ENCODE results near the gene SEC24B. TPM values are rescaled to one million over a fixed set of nuclear protein-coding genes. Genes with fewer than 3 reads are reported as not detected.
A peak's percentile ranks its signal among the peaks of the same experiment; 100 is the strongest.

The SEC24B gene
- total RNA-seq, 1 donor from 2014 or later: 36.1 TPM

DNA sequence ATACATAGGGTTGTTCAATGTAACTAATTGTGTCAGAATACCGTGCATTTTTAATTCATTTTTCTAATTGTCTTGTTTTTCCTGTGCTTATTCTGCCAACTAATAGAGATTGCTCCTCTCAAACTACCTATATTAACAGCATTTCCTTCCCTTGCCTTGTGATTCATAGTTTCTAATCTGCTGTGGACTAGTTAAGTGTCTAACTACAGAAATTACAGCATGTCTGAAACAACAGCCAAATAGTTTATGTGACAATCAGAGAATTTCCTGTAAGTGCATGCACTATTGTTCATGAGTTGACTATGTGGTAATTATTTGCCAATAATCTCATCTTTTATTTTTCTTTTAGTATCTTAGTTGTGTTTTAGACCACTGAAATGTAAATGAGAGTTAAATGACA is 4.1 kb upstream of the SEC24B start:
- no peak overlapping the region for H3K27ac Mint-ChIP-seq
- H3K27me3 Mint-ChIP-seq: no peaks in the 10 kb centered on the region
- DNase-seq (no peak), ATAC-seq (ENCODE audit: low read depth) (no peak)
- no peak overlapping the region for H3K4me3 Mint-ChIP-seq
- POLR2A ChIA-PET: no interaction called here
- intact Hi-C loops (cut with micrococcal nuclease): no loop called here
- CTCF ChIA-PET: no interaction called here
- no peaks in the 10 kb centered on the region for H3K9me3 Mint-ChIP-seq
- TF ChIP-seq, protein P1, sequence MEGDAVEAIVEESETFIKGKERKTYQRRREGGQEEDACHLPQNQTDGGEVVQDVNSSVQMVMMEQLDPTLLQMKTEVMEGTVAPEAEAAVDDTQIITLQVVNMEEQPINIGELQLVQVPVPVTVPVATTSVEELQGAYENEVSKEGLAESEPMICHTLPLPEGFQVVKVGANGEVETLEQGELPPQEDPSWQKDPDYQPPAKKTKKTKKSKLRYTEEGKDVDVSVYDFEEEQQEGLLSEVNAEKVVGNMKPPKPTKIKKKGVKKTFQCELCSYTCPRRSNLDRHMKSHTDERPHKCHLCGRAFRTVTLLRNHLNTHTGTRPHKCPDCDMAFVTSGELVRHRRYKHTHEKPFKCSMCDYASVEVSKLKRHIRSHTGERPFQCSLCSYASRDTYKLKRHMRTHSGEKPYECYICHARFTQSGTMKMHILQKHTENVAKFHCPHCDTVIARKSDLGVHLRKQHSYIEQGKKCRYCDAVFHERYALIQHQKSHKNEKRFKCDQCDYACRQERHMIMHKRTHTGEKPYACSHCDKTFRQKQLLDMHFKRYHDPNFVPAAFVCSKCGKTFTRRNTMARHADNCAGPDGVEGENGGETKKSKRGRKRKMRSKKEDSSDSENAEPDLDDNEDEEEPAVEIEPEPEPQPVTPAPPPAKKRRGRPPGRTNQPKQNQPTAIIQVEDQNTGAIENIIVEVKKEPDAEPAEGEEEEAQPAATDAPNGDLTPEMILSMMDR (IDR thresholded peaks at IDR 0.05): no peak
- H3K4me1 Mint-ChIP-seq: peaks cover 10% of the 10 kb centered on the region
- peaks cover 3% of the 10 kb centered on the region for H3K36me3 Mint-ChIP-seq (ENCODE audit: low read depth)

DNA sequence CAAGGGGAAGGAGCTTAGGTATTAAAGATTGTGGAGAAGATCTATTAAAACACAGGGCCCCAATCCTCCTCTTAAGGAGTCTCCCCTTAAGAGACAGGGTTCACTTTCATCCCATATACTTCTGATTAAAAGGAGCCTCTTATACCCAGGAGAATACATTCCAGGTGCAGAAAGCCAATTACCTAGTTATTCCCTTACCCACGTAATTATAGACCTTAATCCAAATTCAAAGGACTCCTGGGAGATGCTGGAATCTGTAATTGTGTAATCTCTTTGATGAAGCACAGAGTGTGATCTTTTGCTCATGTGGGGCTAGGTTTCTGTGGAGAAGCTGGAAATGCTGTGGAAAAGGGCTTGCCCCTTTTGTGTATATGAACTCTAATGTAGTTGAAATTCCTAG is 1.4 kb upstream of the SEC24B start:
- Mint-ChIP-seq H3K9me3 (no peaks in the 10 kb centered on the region), H3K36me3 (ENCODE audit: low read depth) (peaks cover 5% of the 10 kb centered on the region), H3K4me1 (peaks cover 35% of the 10 kb centered on the region), H3K27me3 (no peaks in the 10 kb centered on the region), H3K4me3 (peak overlapping the region; percentile 79), H3K27ac (peak overlapping the region; percentile 11)
- intact Hi-C loops (cut with micrococcal nuclease): loop anchor here (2.0 to 5.0 kb wide), 5 partner anchors 47 to 1500 kb away; partner anchors contain the start of genes CASP6, CYP2U1 and RPL34
- TF ChIP-seq, protein P1 (IDR thresholded peaks at IDR 0.05): no peak
- ATAC-seq (ENCODE audit: low read depth): no peak
- DNase-seq: no peak
- POLR2A ChIA-PET: interaction anchor here (0.6 to 3.7 kb wide), 3 partner anchors 101 to 271 kb away, joined by 3 to 41 read pairs (median 7); partner anchors contain the start of genes CASP6 and MCUB
- CTCF ChIA-PET: interaction anchor here (0.9 to 1.5 kb wide), 2 partner anchors 87 to 546 kb away, joined by 3 to 6 read pairs; no protein-coding TSS in a partner anchor

DNA sequence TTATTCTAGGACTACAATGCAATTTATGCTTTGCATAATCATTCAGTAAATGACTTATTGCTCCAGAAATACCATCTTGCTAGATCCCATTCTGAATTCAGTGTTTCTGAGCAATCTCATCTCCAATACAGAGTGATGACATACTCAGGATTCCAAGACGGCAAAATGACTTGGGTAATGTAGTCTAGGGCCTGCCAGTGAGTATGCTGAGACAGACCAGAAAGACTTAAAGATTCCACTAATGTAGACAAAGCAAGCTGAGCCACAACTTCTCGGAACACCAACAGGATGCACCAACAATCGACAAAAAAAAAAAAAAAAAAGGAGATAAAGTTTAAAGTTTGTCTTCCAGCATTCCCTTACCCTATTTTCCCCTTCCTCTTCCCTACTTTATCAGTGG is 919 bp upstream of the SEC24B start:
- Mint-ChIP-seq H3K27me3 (no peaks in the 10 kb centered on the region), H3K27ac (peak overlapping the region; percentile 79), H3K4me1 (peaks cover 39% of the 10 kb centered on the region), H3K36me3 (ENCODE audit: low read depth) (peaks cover 5% of the 10 kb centered on the region), H3K9me3 (no peaks in the 10 kb centered on the region), H3K4me3 (peak overlapping the region; percentile 79)
- POLR2A ChIA-PET: interaction anchor here (0.6 to 3.7 kb wide), 9 partner anchors 11 to 390 kb away, joined by 3 to 41 read pairs (median 7); partner anchors contain the start of genes CASP6, GAR1, MCUB and PLA2G12A
- TF ChIP-seq, protein P1 (IDR thresholded peaks at IDR 0.05): no peak
- ATAC-seq (ENCODE audit: low read depth) (no peak), DNase-seq (no peak)
- CTCF ChIA-PET: interaction anchor here (0.6 to 2.0 kb wide), 17 partner anchors 9 to 546 kb away, joined by 3 to 9 read pairs (median 4); partner anchors contain the start of genes CASP6 and MCUB
- intact Hi-C loops (cut with micrococcal nuclease): loop anchor here (1.0 to 5.0 kb wide), 10 partner anchors 12 to 1500 kb away; partner anchors contain the start of genes CASP6, CYP2U1, GAR1 and PLA2G12A

DNA sequence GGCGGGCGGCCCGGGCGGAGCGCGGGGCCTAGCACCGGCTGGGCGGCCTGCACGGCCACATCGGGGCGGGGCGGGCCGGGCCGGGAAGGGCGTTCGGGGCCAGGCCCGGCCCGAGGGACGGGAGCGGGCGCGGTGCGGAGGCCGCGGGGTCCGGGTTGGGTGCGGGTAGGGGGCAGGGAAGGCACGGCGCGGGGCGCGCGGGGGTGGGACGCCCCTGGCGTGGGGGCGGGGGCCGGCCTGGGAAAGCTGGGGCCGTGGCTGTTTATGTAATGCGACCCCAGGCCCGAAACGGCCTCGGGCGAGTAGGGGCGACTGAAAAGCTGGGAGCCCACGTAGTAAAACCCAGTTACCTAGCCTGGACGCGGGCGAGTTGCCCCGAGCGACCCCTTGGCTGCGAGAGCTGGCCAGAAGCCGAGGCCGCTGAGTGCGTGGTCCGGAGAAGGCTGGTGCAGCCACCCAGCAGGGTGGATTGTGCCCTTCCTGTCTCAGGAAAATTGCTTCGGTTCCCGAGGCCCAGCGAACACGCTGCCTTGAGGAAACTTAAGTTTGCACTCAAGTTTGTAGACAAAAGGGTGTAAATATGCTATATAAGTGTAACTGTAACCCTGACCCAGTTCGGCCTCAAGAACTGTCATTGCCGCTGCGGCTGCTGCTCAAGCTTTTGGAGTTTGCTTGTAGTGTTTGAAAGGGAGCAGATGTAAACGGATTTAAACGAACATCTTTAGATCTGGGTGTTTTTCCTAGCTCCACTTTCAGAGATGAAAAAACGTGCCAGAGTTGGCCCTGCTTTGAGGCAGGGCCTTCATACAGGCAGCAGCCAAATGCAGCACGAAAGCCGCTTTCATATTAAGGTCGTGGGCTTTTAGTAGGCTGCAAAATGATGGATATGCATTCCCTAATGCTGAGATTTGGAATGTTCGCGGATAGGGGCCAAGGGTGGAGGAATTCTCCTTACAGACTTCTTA is 674 bp downstream of the SEC24B start:
- TF ChIP-seq, protein P1 (IDR thresholded peaks at IDR 0.05): no peak
- ChIA-PET CTCF (interaction anchor here (0.6 to 2.0 kb wide), 17 partner anchors 8 to 546 kb away, joined by 3 to 9 read pairs (median 4); partner anchors contain the start of gene CASP6), POLR2A (interaction anchor here (0.6 to 3.7 kb wide), 9 partner anchors 9 to 380 kb away, joined by 3 to 41 read pairs (median 7); partner anchors contain the start of genes CASP6, GAR1, MCUB and PLA2G12A)
- Mint-ChIP-seq H3K4me1 (peaks cover 54% of the 10 kb centered on the region), H3K27ac (peak overlapping the region; percentile 61), H3K9me3 (no peaks in the 10 kb centered on the region), H3K36me3 (ENCODE audit: low read depth) (peaks cover 5% of the 10 kb centered on the region), H3K27me3 (no peaks in the 10 kb centered on the region), H3K4me3 (peak overlapping the region; percentile 83)
- intact Hi-C loops (cut with micrococcal nuclease): loop anchor here (2.0 to 5.0 kb wide), 4 partner anchors 15 to 1502 kb away; partner anchors contain the start of genes CYP2U1 and RPL34
- ATAC-seq (ENCODE audit: low read depth) (peak; percentile 48), DNase-seq (no peak)
